Keratinocyte (primary cell): ENCODE data around the gene ADAMTS9. TPM values are rescaled to one million over a fixed set of nuclear protein-coding genes. Genes with fewer than 3 reads are reported as not detected.

Experiments
- DNase-seq: peaks from one replicate; pipeline ENCODE4 v3.0.0-alpha.2; 2011; ENCODE audit warnings: low read depth, missing footprints, low spot score
- FAIRE-seq: peaks from 2 replicates; lab custom pipeline; 2011; peaks lifted over from hg19 to GRCh38; lab: Jason Lieb, UNC
- H2AFZ ChIP-seq: 2 replicates; pipeline ENCODE4 v1.6.0; 2012; ENCODE audit warnings: low read length, control low read depth, inconsistent platforms; ENCODE audit not compliant: control insufficient read depth
- H3K27ac ChIP-seq: 2 replicates; pipeline ENCODE4 v1.5.1; 2011; ENCODE audit warnings: low read length; ENCODE audit not compliant: control insufficient read depth, insufficient read depth
- H3K27me3 ChIP-seq: 3 replicates; pipeline ENCODE4 v1.6.0; 2011; ENCODE audit warnings: low read length; ENCODE audit not compliant: control insufficient read depth, insufficient read depth; ENCODE audit errors: extremely low read depth
- H3K36me3 ChIP-seq, 2 experiments: 2 replicates in 1 of 2; 3 replicates in 1 of 2; pipeline ENCODE4 v1.5.1; 2011; ENCODE audit warnings: low read length in 2 of 2, mild to moderate bottlenecking in 1 of 2; ENCODE audit not compliant: control insufficient read depth in 2 of 2, insufficient read depth in 2 of 2; ENCODE audit errors: extremely low read depth in 1 of 2
- H3K4me1 ChIP-seq: 3 replicates; pipeline ENCODE4 v1.5.1; 2011; ENCODE audit warnings: low read length; ENCODE audit not compliant: control insufficient read depth, insufficient read depth; ENCODE audit errors: extremely low read depth
- H3K4me2 ChIP-seq: 3 replicates; pipeline ENCODE4 v1.6.0; 2011; ENCODE audit warnings: low read depth, low read length; ENCODE audit not compliant: control insufficient read depth, insufficient read depth; ENCODE audit errors: extremely low read depth
- H3K4me3 ChIP-seq, 3 experiments: fragments of 200-600 bp in 1 of 3; sonication (generic) in 1 of 3; 2 replicates in 2 of 3; 3 replicates in 1 of 3; pipeline ENCODE4 v1.5.1; 2011 to 2016; ENCODE audit warnings: low read length in 3 of 3, mild to moderate bottlenecking in 3 of 3, control low read depth in 2 of 3, inconsistent platforms in 1 of 3, low read depth in 1 of 3, mixed read lengths in 1 of 3, mixed run types in 1 of 3, moderate library complexity in 1 of 3; ENCODE audit not compliant: control insufficient read depth in 2 of 3, insufficient read depth in 2 of 3; ENCODE audit errors: extremely low read depth in 1 of 3
- H3K79me2 ChIP-seq: 2 replicates; pipeline ENCODE4 v1.6.0; 2012; ENCODE audit warnings: low read length; ENCODE audit not compliant: control insufficient read depth, insufficient read depth
- H3K9ac ChIP-seq: 3 replicates; pipeline ENCODE4 v1.6.0; 2011; ENCODE audit warnings: low read length; ENCODE audit not compliant: control insufficient read depth, insufficient read depth; ENCODE audit errors: extremely low read depth
- H3K9me1 ChIP-seq: 3 replicates; pipeline ENCODE4 v1.6.0; 2011; ENCODE audit warnings: low read length; ENCODE audit not compliant: control insufficient read depth, insufficient read depth; ENCODE audit errors: extremely low read depth
- H3K9me3 ChIP-seq: 2 replicates; pipeline ENCODE4 v1.5.1; 2012; ENCODE audit warnings: low read depth, low read length; ENCODE audit not compliant: control insufficient read depth
- H4K20me1 ChIP-seq: 3 replicates; pipeline ENCODE4 v1.6.0; 2011; ENCODE audit warnings: low read length; ENCODE audit not compliant: control insufficient read depth, insufficient read depth; ENCODE audit errors: extremely low read depth
- CTCF ChIP-seq, 3 experiments: IDR thresholded peaks in 1 of 3; conservative IDR thresholded peaks in 1 of 3; optimal IDR thresholded peaks in 1 of 3; 2 replicates in 2 of 3; 3 replicates in 1 of 3; pipeline versions ENCODE3 to v1.5.1; 2011; ENCODE audit warnings: low read length in 3 of 3, mild to moderate bottlenecking in 3 of 3, moderate library complexity in 2 of 3, control low read depth in 1 of 3, inconsistent platforms in 1 of 3; ENCODE audit not compliant: insufficient read depth in 2 of 3; ENCODE audit errors: extremely low read depth in 1 of 3
- EZH2 ChIP-seq: IDR thresholded peaks from one replicate; pipeline ENCODE4 v1.6.1; 2012; ENCODE audit warnings: inconsistent platforms, mild to moderate bottlenecking, low read length, moderate library complexity
- dilution Hi-C: fragments of 300-500 bp; cut with MboI; formaldehyde crosslinking; loops from one replicate; pipeline ENCODE4 v1.7.0; 2020; ENCODE audit warnings: low sequenced_read_pairs; ENCODE audit not compliant: extremely low pct_ligation_motif_present
- polyA plus RNA-seq, 5 experiments: library from polyadenylated mRNA; depleted of rRNA in 3 of 5; stranded (reverse) in 3 of 5; stranded (forward) in 1 of 5; unstranded in 1 of 5; fragments of >200 nt; gene quantifications; 1 replicate in 1 of 5; 2 replicates in 3 of 5; 3 replicates in 1 of 5; pipeline versions ENCODE4 v1.2.1 to v1.2.3, GENCODE V29; 2011 to 2012; ENCODE audit warnings: missing spikeins in 2 of 5, low read depth in 1 of 5, low replicate concordance in 1 of 5

ADAMTS9 gene
- polyA plus RNA-seq, 1 donor (not counting 4 experiments of a cell fraction or from before 2014, with no cell fraction given): 0.43 TPM

GRCh38 chr3:64621275-64621674 lies 66.5 kb downstream of the ADAMTS9 start:
- no peak overlapping the region for H3K4me3 ChIP-seq
- dilution Hi-C loops: no loop called here
- DNase-seq (no peak), FAIRE-seq (no peak)
- no peak overlapping the region for H3K27ac ChIP-seq
- H3K9ac ChIP-seq: no peak overlapping the region
- H4K20me1 ChIP-seq: no peaks in the 10 kb centered on the region
- H3K27me3 ChIP-seq: no peaks in the 10 kb centered on the region
- no peak overlapping the region for H3K4me2 ChIP-seq
- no peaks in the 10 kb centered on the region for H3K79me2 ChIP-seq
- H3K9me1 ChIP-seq: no peaks in the 10 kb centered on the region
- TF ChIP-seq EZH2 (no peak), CTCF (optimal IDR thresholded peaks at IDR 0.05 in 1 of 3, IDR thresholded peaks at IDR 0.05 in 1 of 3, conservative IDR thresholded peaks at IDR 0.05 in 1 of 3; ENCODE audit: extremely low read depth in 1 of 3, insufficient read depth in 2 of 3, low read length in 3 of 3) (no peak)
- no peaks in the 10 kb centered on the region for H3K36me3 ChIP-seq
- H3K4me1 ChIP-seq: no peaks in the 10 kb centered on the region
- no peaks in the 10 kb centered on the region for H3K9me3 ChIP-seq
- H2AFZ ChIP-seq: no peak overlapping the region

- FAIRE-seq: no peak
- no peak for DNase-seq
- H3K9ac ChIP-seq: no peak overlapping the region
- H3K4me3 ChIP-seq: no peak overlapping the region
- H3K27me3 ChIP-seq: no peaks in the 10 kb centered on the region
- H3K36me3 ChIP-seq: no peaks in the 10 kb centered on the region
- H3K27ac ChIP-seq: no peak overlapping the region
- no peaks in the 10 kb centered on the region for H3K79me2 ChIP-seq
- TF ChIP-seq CTCF (optimal IDR thresholded peaks at IDR 0.05 in 1 of 3, IDR thresholded peaks at IDR 0.05 in 1 of 3, conservative IDR thresholded peaks at IDR 0.05 in 1 of 3; ENCODE audit: extremely low read depth in 1 of 3, insufficient read depth in 2 of 3, low read length in 3 of 3): no peak
- no peak for TF ChIP-seq EZH2
- H3K9me3 ChIP-seq: no peaks in the 10 kb centered on the region
- H3K4me1 ChIP-seq: no peaks in the 10 kb centered on the region
- dilution Hi-C loops: no loop called here
- no peaks in the 10 kb centered on the region for H4K20me1 ChIP-seq
- H3K4me2 ChIP-seq: no peak overlapping the region
- H3K9me1 ChIP-seq: no peaks in the 10 kb centered on the region
- no peak overlapping the region for H2AFZ ChIP-seq
These were observed 67.8 kb downstream of the ADAMTS9 start for GRCh38 chr3:64620020-64620419.
